GM11168 (cell line): Measurements from ENCODE around the gene POLR3E.
"Not testable (repeated sequence)": the region's sequence is repeated elsewhere in the genome, so short reads cannot be mapped to it uniquely, and the experiment has no call there.

Experiments
- in situ Hi-C: fragments of 300-500 bp; cut with MboI; formaldehyde crosslinking; loops from one replicate; pipeline ENCODE4 v1.12.0; 2022; ENCODE audit warnings: low sequenced_read_pairs; ENCODE audit not compliant: unreplicated experiment

Gene POLR3E

DNA sequence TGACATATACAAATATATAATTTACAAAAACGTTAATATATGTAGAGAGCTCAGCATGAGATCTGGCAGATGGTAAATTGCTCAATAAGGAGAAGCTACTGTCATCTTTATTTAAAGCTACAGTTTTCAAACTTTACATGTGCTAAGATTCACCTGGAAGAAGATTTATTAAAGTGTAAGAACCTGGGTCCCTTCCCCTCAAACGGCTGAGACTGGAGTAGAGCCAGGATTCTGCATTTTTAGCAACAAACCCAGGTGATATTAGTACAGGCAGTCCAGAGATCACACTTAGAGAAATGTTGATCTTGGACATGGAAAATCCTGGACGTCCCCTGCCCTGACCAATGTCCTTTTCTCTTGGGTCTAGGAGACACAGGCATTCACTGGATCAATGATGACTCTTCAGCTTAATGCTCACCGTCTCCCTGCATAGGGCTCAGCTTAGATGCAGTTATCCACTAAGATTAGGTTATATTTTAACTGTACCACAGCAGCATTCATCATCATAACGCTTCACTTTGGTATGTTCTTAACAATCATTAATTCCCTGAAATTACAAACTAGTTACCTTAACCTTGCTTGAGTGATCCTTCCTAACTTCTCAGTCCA is 56.8 kb downstream of the POLR3E start:
- in situ Hi-C loops: no loop called here

DNA sequence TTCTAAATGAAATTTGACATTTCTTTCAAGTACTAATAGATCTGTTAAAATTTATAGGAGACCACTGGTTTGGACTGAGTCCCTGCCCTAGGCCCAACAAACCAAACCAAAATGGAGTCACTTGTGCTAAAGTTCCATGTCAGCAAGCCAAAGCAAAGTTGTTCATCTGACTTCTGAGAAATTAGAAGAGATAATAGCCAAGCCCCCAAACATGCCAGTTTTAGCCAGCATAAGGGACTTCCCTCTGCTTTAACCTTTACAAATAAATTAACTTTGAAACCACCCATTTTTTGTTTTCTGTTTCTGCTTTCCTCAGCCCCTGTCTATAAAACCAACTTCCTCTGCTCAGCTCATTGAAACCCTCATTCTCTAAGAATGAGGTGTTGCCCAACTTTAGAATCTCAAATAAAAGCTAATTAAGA is 58.3 kb downstream of the POLR3E start:
- in situ Hi-C loops: no loop called here

DNA sequence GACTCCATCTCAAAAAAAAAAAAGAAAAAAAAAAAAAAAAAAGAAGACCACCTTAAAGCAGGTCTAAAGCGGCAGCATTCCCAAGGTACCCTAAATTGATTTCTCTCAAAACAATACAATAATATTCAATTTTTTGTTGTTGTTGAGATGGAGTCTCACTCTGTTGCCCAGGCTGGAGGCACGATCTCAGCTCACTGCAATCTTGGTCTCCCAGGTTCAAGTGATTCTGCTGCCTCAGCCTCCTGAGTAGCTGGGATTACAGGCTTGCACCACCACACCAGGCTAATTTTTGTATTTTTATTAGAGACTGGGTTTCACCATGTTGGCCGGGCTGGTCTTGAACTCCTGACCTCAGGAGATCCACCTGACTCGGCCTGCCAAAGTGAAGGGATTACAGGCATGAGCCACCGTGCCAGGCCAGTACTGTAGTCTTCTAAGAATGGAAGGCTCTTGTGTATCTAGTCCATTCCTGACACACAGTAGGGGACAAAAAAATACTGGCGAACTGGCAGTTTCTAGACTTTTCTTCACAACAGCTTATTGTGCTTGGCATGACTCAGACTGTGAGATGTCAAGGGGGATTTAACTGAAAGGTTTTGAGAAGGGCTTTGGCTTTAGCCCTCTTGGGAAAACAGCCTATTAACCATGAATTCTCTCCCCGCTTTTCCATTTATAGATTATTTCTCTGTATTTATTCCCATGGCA is 59.9 kb downstream of the POLR3E start:
- in situ Hi-C loops: no loop called here

DNA sequence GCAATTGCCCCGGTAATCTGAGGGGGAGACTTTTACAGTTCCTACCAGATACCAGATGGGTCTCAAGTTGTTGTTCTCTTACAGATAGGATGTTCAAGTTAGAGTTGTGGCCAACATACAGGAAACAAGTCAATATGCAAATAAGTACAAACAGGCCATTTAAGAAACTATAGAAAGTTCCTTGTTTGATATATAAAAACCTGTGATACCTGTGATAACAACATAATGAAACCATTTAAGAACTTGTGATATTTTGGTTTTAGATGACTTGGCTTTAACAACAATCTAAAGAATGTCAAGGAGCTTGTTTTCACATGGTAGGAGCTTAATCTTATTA is 60.4 kb downstream of the POLR3E start:
- in situ Hi-C loops: no loop called here

DNA sequence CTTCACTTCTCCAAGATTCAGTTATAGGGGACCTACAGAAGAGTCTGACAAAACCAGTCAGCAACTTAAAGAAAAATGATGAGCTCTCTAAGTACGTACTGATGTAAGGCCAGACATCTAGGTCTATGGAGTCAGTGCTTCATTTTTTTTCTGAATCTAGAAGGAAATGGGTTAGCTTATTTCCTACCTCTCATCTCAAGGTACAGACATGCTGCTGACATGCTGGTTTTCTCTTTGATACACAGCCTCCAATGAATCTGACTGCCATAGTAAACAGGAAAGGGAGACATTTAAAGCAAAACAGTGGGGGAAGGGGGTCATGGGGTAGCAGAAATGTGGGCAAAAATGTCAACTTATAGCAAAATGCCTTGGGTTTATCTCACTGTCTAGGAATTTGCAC is 60.8 kb downstream of the POLR3E start:
- in situ Hi-C loops: no loop called here

DNA sequence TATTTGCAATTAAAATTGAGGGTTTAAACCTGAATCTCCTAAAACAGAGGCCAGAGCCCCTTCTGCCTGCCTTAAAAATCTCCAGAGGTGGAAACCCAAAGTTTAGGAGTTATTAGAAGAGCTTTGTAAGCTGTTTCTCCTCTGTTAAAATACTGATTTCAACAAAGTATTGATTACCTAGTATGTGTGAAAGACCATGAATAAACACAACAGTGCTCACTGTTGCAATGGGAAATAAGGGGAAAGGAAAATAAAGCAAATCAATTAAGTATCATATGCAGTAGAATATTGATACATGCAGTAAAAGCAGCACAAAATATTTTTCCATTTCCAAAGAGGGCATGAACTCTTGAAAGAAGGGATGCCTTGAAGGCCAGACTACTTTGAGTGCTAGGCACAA is 62.5 kb downstream of the POLR3E start:
- in situ Hi-C loops: no loop called here

DNA sequence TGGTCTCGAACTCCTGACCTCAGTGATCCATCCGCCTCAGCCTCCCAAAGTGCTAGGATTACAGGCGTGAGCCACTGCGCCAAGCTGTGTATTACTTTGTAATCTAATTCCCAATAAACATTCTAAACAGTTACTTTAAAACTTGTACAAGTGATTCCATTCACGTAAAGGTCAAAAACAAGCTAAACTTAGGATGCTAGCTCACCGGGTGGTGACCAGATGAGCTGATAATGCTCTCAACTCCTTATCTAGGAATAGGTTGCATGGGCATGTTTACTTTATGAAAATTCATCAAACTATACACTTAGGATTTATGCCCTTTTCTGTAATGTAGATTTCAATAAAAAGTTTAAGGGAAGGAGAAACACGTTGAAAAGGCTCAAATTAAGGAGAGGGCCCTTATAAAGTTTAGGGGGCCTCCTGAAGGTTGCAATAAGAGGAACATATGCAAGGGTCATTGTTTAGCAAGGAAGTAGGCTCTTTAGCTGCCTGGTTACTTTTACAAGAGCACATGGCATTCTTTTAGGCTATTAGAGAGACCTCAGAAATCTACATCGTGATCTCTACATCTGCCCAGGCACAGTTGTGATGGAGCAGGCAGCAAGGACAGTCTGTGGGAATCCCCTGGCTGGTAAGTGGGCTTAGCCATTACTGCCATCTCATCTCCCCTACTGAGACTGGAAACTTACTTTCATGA is 63.9 kb downstream of the POLR3E start:
- in situ Hi-C loops: no loop called here

DNA sequence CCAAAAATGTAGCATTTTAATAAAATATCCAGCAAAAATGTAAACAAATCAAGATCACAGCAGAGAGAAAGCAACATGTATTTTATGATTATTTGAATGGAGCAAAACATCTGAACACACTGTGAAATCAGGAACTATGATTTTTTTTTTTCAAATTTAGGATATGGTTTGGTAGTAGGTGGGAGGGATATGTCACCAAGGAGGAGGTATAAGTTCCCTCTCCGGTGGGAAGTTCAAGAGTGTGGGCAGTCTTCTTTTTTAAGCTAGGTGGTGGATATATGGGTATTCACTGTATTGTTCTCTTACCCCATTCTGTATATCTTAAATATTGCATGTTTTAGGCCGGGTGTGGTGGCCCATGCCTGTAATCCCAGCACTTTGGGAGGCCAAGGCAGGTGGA is 67.0 kb downstream of the POLR3E start:
- in situ Hi-C loops: no loop called here

DNA sequence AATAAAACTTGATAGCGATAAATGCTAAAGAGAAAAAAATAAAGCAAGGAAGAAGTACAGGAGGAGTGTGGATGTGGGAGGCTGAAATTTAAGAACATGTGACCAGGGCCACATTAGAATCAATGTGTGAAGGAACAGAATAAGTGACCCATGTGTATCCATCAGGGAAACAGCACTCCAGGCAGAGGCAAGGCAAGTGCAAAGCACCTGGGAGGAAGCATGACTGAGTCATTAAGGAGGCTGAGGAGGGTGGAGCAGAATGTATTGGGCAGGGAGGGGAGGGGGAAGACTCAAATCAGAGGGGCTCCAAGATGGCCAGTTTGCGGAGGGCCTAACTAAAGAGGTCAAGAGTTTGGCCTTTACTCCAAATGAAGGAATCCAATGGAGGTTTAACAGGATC is 69.2 kb downstream of the POLR3E start:
- in situ Hi-C loops: no loop called here

DNA sequence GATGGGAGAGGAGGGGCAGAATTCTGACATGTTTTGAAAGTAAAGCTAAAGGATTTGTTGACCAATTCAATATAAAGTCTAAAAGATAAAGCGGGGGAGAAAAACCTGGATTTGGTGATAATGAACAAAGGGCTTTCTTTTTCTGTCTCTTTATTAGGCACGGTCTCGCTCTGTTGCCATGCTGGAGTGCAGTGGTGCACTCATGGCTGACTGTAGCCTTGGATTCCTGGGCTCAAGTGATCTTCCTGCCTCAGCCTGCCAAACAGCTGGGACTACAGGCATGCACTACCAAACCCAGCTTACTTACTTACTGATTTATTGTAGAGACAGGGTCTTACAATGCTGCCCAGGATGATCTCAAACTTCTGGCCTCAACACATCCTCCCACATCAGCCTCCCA is 69.7 kb downstream of the POLR3E start:
- in situ Hi-C loops: no loop called here

DNA sequence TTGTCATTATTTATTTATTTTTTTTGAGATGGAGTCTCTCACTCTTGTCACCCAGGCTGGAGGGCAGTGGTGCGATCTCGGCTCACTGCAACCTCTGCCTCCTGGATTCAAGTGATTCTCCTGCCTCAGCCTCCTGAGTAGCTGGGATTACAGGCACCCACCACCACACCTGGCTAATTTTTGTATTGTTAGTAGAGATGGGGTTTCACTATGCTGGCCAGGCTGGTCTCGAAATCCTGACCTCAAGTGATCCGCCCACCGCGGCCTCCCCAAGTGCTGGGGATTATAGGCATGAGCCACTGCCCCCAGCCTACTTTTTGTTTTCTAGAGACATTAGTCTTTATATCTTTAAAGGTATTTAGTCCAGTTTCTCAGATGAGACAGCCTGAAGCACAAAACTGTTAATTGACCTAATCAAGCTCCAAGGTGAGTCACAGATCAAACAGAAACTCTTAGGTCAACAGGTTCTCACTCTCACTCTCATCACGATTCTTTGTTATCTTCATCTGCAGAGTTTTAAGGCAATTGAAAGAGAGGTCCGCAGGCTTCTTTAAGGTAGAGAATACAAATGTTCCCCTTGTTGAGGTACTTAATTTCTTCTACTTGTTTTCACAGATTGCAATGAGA is 71.1 kb downstream of the POLR3E start:
- in situ Hi-C loops: not testable (repeated sequence)

DNA sequence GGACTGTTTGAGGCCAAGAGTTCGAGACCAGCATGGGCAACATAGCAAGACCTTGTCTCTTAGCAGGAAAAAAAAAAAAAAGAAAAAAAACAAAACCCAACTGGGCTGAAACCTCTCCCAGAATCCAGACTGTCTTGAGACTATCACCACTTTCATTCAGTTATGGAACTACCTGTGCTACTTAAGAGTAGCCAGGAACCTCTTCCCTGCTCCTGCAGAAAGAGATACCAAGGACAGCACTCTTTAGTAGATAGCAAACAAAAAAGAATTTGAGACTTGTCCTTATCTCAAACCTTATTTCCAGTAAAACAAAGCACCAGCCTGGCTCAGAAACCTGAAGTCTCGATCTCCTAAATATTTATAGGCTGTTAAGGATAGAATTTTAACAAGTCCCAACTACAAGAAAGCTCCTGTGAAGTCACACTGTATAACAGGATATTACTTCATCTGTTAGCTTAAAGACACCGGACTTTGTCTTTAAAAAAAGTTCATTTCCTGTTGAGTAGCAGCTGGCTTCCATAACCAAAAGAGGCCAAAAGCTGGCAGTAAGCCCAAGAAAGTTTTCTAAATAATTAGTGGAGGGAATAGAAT is 72.1 kb downstream of the POLR3E start:
- in situ Hi-C loops: no loop called here

DNA sequence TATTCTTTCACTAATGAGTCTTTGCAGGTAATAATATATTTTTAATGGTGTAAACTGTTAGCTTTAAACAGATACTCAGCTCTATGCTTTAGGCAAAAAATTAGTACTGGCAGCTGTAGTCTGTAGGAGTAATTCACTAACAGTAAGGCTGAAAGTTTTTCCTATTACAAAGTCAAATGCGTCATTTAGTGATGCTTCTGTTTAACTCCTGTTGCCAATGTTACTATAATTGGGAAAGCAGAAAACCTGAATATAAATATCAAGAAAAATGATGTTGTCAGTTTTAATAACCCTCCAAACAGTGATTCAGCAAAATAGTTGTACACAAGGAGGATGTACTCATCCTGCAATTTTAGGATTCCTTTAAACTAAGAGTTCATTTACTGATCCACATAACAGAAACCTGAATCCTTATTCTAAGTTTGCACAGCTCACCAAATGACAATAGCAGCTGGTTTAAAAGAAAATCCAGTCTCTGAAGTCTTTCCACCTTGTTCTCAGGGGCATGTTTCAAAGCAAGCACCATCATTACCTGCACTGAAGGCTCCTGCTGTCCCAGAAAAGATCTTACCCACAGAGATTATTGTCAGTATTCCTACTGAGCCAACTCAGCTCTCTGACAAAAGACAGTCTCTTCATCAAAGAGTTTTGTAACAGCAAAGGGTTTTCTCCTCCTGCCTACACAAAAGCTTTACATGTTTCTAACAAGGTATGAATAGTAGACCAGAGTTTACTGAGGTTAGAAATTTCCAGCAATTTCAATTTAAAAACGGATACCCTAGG is 73.0 kb downstream of the POLR3E start:
- in situ Hi-C loops: no loop called here

DNA sequence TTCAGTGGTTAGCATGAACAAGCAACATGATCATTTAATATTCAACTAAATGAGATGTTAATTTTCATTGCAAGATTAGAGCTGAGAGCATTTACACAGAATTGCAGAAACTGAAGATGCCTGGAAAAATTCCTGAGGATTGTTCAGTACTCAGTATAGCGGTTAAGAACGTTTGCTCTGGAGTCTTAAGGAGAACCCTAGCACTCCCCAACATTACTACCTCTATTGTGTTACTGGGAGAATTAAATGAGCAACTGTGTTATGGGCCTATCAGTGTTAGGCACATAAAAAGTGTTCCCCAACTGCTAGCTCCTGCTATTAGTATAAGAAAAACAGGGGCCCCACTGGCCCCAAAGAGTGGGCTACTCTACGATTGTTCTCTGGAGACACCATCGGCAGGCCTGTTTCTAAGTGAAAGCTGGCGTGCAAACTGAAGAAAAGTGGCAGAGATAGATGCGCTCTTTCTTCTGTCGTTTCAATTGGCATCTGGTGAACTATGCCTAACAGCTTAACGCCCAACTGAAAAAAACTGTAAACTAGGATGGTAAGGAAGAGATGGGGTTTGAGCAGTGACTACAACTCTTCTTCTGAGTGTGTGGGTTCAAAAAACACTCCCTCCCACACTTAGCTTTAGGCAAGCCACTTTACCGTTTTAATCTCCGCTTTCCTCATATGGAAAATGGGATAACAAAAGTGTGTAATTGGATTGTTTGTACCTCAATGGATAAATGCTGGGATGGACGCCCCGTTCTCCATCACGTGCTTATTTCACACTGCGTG is 75.9 kb downstream of the POLR3E start:
- in situ Hi-C loops: no loop called here

DNA sequence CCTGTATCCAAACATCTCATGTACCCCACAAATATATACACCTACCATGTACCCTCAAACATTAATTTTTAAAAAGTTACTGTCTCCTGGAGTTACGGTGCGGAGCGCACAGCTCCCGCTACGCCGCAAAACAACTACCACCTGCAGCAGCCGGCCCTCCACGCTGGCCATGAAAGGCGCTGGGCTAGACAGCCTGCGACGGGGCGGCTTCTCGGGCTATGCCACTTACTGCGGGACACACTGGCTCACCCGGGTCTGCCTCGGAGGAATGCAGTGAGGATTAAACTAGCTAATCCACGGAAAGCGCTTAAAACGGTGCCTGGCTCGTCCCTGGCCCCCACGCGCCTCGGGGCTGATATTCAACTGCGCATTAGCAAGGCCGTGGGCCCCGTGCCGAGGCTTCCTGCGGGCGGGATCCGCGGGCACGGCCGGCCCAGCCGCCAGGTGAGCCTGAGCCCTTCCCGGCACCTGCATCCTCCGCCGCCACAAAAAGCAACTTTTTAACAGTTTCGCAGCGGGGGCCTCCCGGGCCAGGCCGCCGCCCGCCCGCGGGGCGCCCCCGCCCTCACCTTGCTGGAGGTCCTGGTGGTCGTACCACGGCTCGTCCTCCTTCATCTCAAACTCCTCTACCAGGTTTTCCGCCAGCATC is 76.6 kb downstream of the POLR3E start:
- in situ Hi-C loops: no loop called here

DNA sequence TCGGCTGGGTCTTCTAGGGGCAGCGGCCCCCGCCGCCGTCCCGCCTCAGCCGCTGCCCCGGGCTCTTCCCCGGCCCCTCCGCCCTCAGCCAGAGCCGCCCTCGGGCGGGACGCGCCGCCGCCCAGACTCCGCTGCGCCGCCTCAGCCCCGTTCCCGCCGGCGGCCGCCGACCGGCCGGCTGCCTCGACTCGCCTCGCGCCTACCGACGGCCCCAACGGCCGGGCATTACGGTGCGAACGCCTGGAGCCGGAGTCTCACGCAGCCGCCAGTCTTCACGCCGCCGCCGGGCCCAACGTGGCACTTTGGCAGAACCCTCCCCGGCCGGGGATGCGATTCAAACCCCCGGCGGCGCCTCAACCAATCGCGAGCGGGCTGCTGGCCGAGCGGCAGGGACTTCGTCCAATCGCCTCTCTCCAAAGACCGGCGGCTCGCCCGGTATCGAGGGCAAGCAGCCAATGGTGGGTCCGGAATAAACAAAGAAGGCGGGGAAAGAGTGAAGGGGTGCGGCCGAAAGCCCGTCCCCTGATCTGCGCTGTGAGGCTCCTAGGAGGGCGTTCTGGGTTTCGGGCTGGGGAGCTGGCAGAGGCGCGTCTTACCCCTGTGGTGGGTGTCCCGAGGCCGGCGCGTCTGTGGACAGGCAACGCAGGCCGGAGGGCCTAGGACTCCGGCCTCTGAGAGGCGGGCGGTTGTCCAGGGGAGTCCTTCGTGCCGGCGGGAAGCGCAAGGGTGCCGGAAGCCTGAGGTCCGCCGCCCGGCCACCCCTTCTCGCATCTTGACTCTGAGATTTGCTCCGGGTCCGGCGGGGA is 77.3 kb downstream of the POLR3E start, which contains the start of gene CDR2:
Gene CDR2 (minus strand): TSS at position 309 of the 806 bp plus-strand sequence. CDS start 310 bp downstream, outside the sequence.
- in situ Hi-C loops: no loop called here

DNA sequence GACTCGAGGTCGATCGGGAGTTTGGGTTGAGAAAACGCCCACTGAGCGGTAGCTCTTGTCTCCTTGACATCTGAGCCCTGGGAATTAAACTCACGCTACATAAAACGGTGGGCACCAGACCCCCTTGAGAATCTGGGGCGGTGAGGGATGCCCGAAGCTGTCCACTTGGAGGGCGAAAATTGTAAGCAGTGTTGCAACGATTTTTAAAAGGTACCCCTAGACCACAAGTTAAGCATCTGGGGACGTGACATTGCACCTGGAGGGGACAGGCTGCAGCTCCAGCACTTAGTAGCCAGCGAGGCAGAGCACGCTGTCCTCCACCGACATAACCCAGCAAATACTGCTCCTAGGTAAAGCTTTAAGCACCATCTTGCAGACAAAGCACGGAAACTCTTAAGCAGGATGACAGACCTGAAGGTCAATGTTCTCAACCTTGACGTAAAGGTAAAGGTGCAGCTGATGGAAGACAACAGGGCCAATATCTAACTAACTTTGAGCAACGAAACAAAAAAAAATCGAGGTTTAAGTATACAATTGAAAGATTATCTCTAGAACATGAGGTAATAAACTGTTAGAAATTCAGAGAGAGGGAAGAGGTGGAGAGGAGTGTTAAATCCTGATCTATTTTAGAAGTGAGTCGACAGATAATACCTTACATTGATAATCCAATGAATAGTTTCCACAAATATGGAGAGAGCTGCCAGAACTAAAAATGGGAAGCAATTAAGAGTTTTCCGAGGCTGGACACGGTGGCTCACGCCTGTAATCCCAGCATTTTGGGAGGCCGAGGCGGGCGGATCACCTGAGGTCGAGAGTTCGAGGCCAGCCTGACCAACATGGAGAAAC is 78.1 kb downstream of the POLR3E start:
- in situ Hi-C loops: no loop called here
